Activated B cell treated with CpG ODN at 0.5 μM for 24 hours (primary cell): ENCODE data around the gene KCNK10. TPM values are rescaled to one million over a fixed set of nuclear protein-coding genes. Genes with fewer than 3 reads are reported as not detected.

Experiments
- ATAC-seq: fragments of 200-7000 bp; cut with Tn5 transposase; one replicate; pipeline ENCODE4 v1.10.0; 2021; ENCODE audit warnings: low read depth, mild to moderate bottlenecking, moderate library complexity
- CTCF ChIA-PET: fragments of 350-600 bp; sonication (Branson Sonifier 250); formaldehyde crosslinking; loops from one replicate; lab custom pipeline; 2021; ENCODE audit warnings: antibody characterized with exemption; lab: Charles Lee
- POLR2A ChIA-PET: fragments of 350-600 bp; sonication (Branson Sonifier 250); formaldehyde crosslinking; loops from one replicate; lab custom pipeline; 2021; ENCODE audit warnings: antibody characterized with exemption; lab: Charles Lee
- DNase-seq: peaks from one replicate; pipeline ENCODE4 v3.0.0; 2022
- H3K27ac Mint-ChIP-seq: one replicate; pipeline ENCODE4 v1.8.0; 2020; ENCODE audit warnings: mixed read lengths
- H3K27me3 Mint-ChIP-seq: one replicate; pipeline ENCODE4 v1.8.0; 2021; ENCODE audit warnings: mixed read lengths
- H3K36me3 Mint-ChIP-seq: one replicate; pipeline ENCODE4 v1.8.0; 2021; ENCODE audit warnings: low read depth, mixed read lengths
- H3K4me1 Mint-ChIP-seq: one replicate; pipeline ENCODE4 v1.8.0; 2021; ENCODE audit warnings: mixed read lengths
- H3K4me3 Mint-ChIP-seq: one replicate; pipeline ENCODE4 v1.8.0; 2020; ENCODE audit warnings: mild to moderate bottlenecking, mixed read lengths
- H3K9me3 Mint-ChIP-seq: one replicate; pipeline ENCODE4 v1.8.0; 2020; ENCODE audit warnings: mixed read lengths
- CTCF ChIP-seq: fragments of 200-600 bp; IDR thresholded peaks from one replicate; pipeline ENCODE4 v1.8.0; 2022; ENCODE audit warnings: antibody characterized with exemption, mild to moderate bottlenecking
- intact Hi-C: fragments of 100-400 bp; cut with micrococcal nuclease; formaldehyde crosslinking; loops from one replicate; pipeline ENCODE4 v1.15.1; 2024
- total RNA-seq: library from RNA; stranded (reverse); gene quantifications from 2 replicates; pipeline ENCODE4 v1.2.3, GENCODE V29; 2022

Gene KCNK10
- total RNA-seq, 1 donor from 2014 or later = 0.13 TPM

- H3K27me3 Mint-ChIP-seq = peaks cover 24% of the 10 kb centered on the region
- CTCF ChIA-PET = interaction anchor here (1.2 to 5.6 kb wide), 2 partner anchors 17 to 218 kb away, joined by 4 to 23 read pairs; no protein-coding TSS in a partner anchor
These were observed 159.3 kb downstream of the KCNK10 start for GRCh38 chr14:88163731-88164255.

GRCh38 chr14:88156127-88156526, 166.9 kb downstream of the KCNK10 start:
- no peaks in the 10 kb centered on the region for H3K9me3 Mint-ChIP-seq
- TF ChIP-seq CTCF = no peak
- H3K27me3 Mint-ChIP-seq = peaks cover 16% of the 10 kb centered on the region
- ChIA-PET CTCF (interaction anchor here (1.1 kb wide), 1 partner anchor 33 kb away, joined by 3 read pairs; no protein-coding TSS in a partner anchor), POLR2A (no interaction called here)
- no peaks in the 10 kb centered on the region for H3K36me3 Mint-ChIP-seq
- DNase-seq (no peak), ATAC-seq (no peak)
- H3K4me1 Mint-ChIP-seq = no peaks in the 10 kb centered on the region
- H3K27ac Mint-ChIP-seq = no peak overlapping the region
- no peak overlapping the region for H3K4me3 Mint-ChIP-seq
- intact Hi-C loops = no loop called here

More at GRCh38 chr14:88163731-88164255, 159.3 kb downstream of the KCNK10 start:
- H3K4me3 Mint-ChIP-seq = no peak overlapping the region
- no peaks in the 10 kb centered on the region for H3K36me3 Mint-ChIP-seq
- intact Hi-C loops = no loop called here
- peaks cover 4% of the 10 kb centered on the region for H3K4me1 Mint-ChIP-seq
- ATAC-seq = no peak
- no peak for DNase-seq
- H3K27ac Mint-ChIP-seq = no peak overlapping the region
- no peaks in the 10 kb centered on the region for H3K9me3 Mint-ChIP-seq
- POLR2A ChIA-PET = no interaction called here
- TF ChIP-seq CTCF = no peak

GRCh38 chr14:88154926-88155325, 168.1 kb downstream of the KCNK10 start:
- Mint-ChIP-seq H3K27me3 (peaks cover 14% of the 10 kb centered on the region), H3K9me3 (no peaks in the 10 kb centered on the region), H3K27ac (no peak overlapping the region), H3K36me3 (no peaks in the 10 kb centered on the region), H3K4me3 (no peak overlapping the region), H3K4me1 (no peaks in the 10 kb centered on the region)
- ATAC-seq = no peak
- POLR2A ChIA-PET = no interaction called here
- no peak for TF ChIP-seq CTCF
- CTCF ChIA-PET = no interaction called here
- intact Hi-C loops = no loop called here
- no peak for DNase-seq

- ATAC-seq = no peak
- no peaks in the 10 kb centered on the region for H3K36me3 Mint-ChIP-seq
- no peaks in the 10 kb centered on the region for H3K9me3 Mint-ChIP-seq
- no peak for TF ChIP-seq CTCF
- H3K27ac Mint-ChIP-seq = no peak overlapping the region
- peaks cover 14% of the 10 kb centered on the region for H3K27me3 Mint-ChIP-seq
- no peaks in the 10 kb centered on the region for H3K4me1 Mint-ChIP-seq
- H3K4me3 Mint-ChIP-seq = no peak overlapping the region
- intact Hi-C loops = no loop called here
- POLR2A ChIA-PET = no interaction called here
- no peak for DNase-seq
- CTCF ChIA-PET = no interaction called here
These were observed 168.7 kb downstream of the KCNK10 start for GRCh38 chr14:88154321-88154720.

- ATAC-seq (no peak), DNase-seq (no peak)
- no peak for TF ChIP-seq CTCF
- Mint-ChIP-seq H3K27me3 (peaks cover 6% of the 10 kb centered on the region), H3K36me3 (no peaks in the 10 kb centered on the region), H3K9me3 (no peaks in the 10 kb centered on the region), H3K4me1 (no peaks in the 10 kb centered on the region), H3K4me3 (no peak overlapping the region), H3K27ac (no peak overlapping the region)
- intact Hi-C loops = no loop called here
- CTCF ChIA-PET = no interaction called here
- POLR2A ChIA-PET = no interaction called here
These were observed 176.0 kb downstream of the KCNK10 start for GRCh38 chr14:88146881-88147649.
